K562 (cell line): Measurements from ENCODE around the gene SIM2. TPM values are rescaled to one million over a fixed set of nuclear protein-coding genes. Genes with fewer than 3 reads are reported as not detected.

ENCODE experiments used
- ATAC-seq: fragments of 200-7000 bp; cut with Tn5 transposase; 3 replicates; pipeline ENCODE4 v1.9.1; 2020; ENCODE audit warnings: moderate library complexity
- BruUV-seq: library from RNA; stranded (reverse); fragments of 400-500 nt; replicated peaks from 2 replicates; lab custom pipeline; 2021; lab: Mats Ljungman, UMichigan
- CTCF ChIA-PET: fragments of 300-600 bp; formaldehyde crosslinking; extraction: SDS; loops from one replicate; lab custom pipeline; 2021; ENCODE audit warnings: low intra/inter-chr PET ratio; lab: Yijun Ruan, JAX
- POLR2A ChIA-PET: fragments of 300-600, 350-650 bp; sonication (Branson Sonifier 250); formaldehyde crosslinking; extraction: SDS; loops from one replicate; lab custom pipeline; 2021; ENCODE audit warnings: antibody characterized with exemption, inconsistent platforms; lab: Yijun Ruan, JAX
- DNase-seq, 4 experiments: peaks; one replicate each; pipeline versions ENCODE4 v3.0.0 to v3.0.0-alpha.2; 2011 to 2018; ENCODE audit warnings: low spot score in 3 of 4, mixed read lengths in 3 of 4; ENCODE audit errors: extremely low read depth in 1 of 4
- FAIRE-seq: peaks from 2 replicates; lab custom pipeline; 2011; peaks lifted over from hg19 to GRCh38; lab: Jason Lieb, UNC
- H2AFZ ChIP-seq: 2 replicates; pipeline ENCODE4 v1.6.0; 2011; ENCODE audit warnings: low read depth, low read length, control low read depth, inconsistent platforms
- H3K27ac ChIP-seq: fragments of 200-600 bp; 3 replicates; pipeline ENCODE4 v1.8.0; 2011; ENCODE audit warnings: low read depth, mild to moderate bottlenecking, control low read depth, inconsistent platforms, low read length, moderate library complexity, mixed read lengths; ENCODE audit errors: extremely low read depth
- H3K27me3 ChIP-seq, 2 experiments: fragments of 300-600 bp in 1 of 2; 2 replicates in 1 of 2; 3 replicates in 1 of 2; pipeline versions ENCODE4 v1.6.0 to v1.8.0; 2011; ENCODE audit warnings: inconsistent platforms in 2 of 2, low read length in 2 of 2, mild to moderate bottlenecking in 1 of 2, mixed read lengths in 1 of 2, moderate library complexity in 1 of 2; ENCODE audit not compliant: control insufficient read depth in 2 of 2, insufficient read depth in 2 of 2
- H3K36me3 ChIP-seq: fragments of 300-600 bp; 3 replicates; pipeline ENCODE4 v1.8.0; 2011; ENCODE audit warnings: mild to moderate bottlenecking, low read length, inconsistent platforms; ENCODE audit not compliant: control insufficient read depth, insufficient read depth
- H3K4me1 ChIP-seq, 2 experiments: fragments of 200-600 bp in 1 of 2; replicated peaks in 1 of 2; 2 replicates in 1 of 2; 3 replicates in 1 of 2; pipeline versions ENCODE4 v1.5.1 to v1.8.0; 2011; ENCODE audit warnings: inconsistent platforms in 2 of 2, low read length in 2 of 2, mild to moderate bottlenecking in 1 of 2, mixed read lengths in 1 of 2, moderate library complexity in 1 of 2; ENCODE audit not compliant: control insufficient read depth in 2 of 2, insufficient read depth in 2 of 2
- H3K4me2 ChIP-seq: 2 replicates; pipeline ENCODE4 v1.6.1; 2011; ENCODE audit warnings: low read length, control low read depth, inconsistent platforms, mixed read lengths; ENCODE audit not compliant: insufficient read depth
- H3K4me3 ChIP-seq: fragments of 200-600 bp; sonication (generic), shearing (Covaris generic); 2 replicates; pipeline ENCODE4 v1.5.1; 2016; ENCODE audit warnings: control low read depth, inconsistent platforms
- H3K79me2 ChIP-seq: fragments of 200-600 bp; 3 replicates; pipeline ENCODE4 v1.8.0; 2011; ENCODE audit warnings: low read length, inconsistent platforms; ENCODE audit not compliant: control insufficient read depth, insufficient read depth
- H3K9ac ChIP-seq, 2 experiments: 2 replicates each; pipeline versions ENCODE4 v1.6.0 to v1.6.1; 2011; ENCODE audit warnings: low read depth in 2 of 2, low read length in 2 of 2, control low read depth in 1 of 2, inconsistent platforms in 1 of 2, mild to moderate bottlenecking in 1 of 2, mixed read lengths in 1 of 2; ENCODE audit not compliant: insufficient read depth in 1 of 2
- H3K9me1 ChIP-seq: one replicate; pipeline ENCODE4 v1.6.0; 2011; ENCODE audit warnings: inconsistent platforms, mild to moderate bottlenecking, low read length, moderate library complexity; ENCODE audit not compliant: control insufficient read depth, insufficient read depth
- H3K9me3 ChIP-seq: replicated peaks from 2 replicates; pipeline ENCODE4 v1.5.1; 2011; ENCODE audit warnings: low read depth, low read length, inconsistent platforms; ENCODE audit not compliant: control insufficient read depth, insufficient read depth
- H4K20me1 ChIP-seq: replicated peaks from 2 replicates; pipeline ENCODE4 v1.6.1; 2011; ENCODE audit warnings: low read length, inconsistent platforms, mixed read lengths; ENCODE audit not compliant: control insufficient read depth, insufficient read depth
- ARID3A ChIP-seq: IDR thresholded peaks from 2 replicates; pipeline ENCODE4 v1.6.1; 2012; ENCODE audit warnings: low read depth, low read length, improper control_type of control experiment, borderline replicate concordance
- BMI1 ChIP-seq: fragments of 150-350 bp; IDR thresholded peaks from 2 replicates; pipeline ENCODE4 v1.6.1; 2014; ENCODE audit warnings: low read length
- NR1H2 ChIP-seq: sonication (generic); formaldehyde crosslinking; IDR thresholded peaks from 2 replicates; pipeline ENCODE4 v1.4.0; 2020; ENCODE audit warnings: mild to moderate bottlenecking, missing genetic modification reagents
- PHF21A ChIP-seq: fragments of 450-650 bp; IDR thresholded peaks from 2 replicates; pipeline ENCODE4 v1.6.1; 2017; ENCODE audit warnings: low read depth, borderline replicate concordance
- POLR3A ChIP-seq: IDR thresholded peaks from 2 replicates; pipeline ENCODE4 v1.6.1; 2011; ENCODE audit warnings: borderline replicate concordance, mild to moderate bottlenecking, moderate library complexity; ENCODE audit not compliant: insufficient read length, insufficient read depth; ENCODE audit errors: extremely low read depth
- PURB ChIP-seq: sonication (generic); formaldehyde crosslinking; IDR thresholded peaks from 2 replicates; pipeline ENCODE4 v1.9.0; 2021; ENCODE audit warnings: low read depth, mild to moderate bottlenecking, missing genetic modification reagents
- RBBP5 ChIP-seq: fragments of 200-600 bp; sonication (generic); IDR thresholded peaks from 2 replicates; pipeline ENCODE4 v1.6.1; 2012; ENCODE audit warnings: borderline replicate concordance, mild to moderate bottlenecking, low read length, control low read depth, inconsistent platforms; ENCODE audit not compliant: insufficient read depth, poor library complexity, severe bottlenecking
- RBFOX2 ChIP-seq: fragments of 200-400 bp; formaldehyde crosslinking; IDR thresholded peaks from 2 replicates; pipeline ENCODE4 v1.6.1; 2017; ENCODE audit warnings: low read depth, mild to moderate bottlenecking, low read length, moderate library complexity
- SETDB1 ChIP-seq: IDR thresholded peaks from one replicate; pipeline ENCODE4 v1.6.1; 2012; ENCODE audit warnings: low read length, control low read depth, inconsistent platforms
- TAF15 ChIP-seq: fragments of 200-400 bp; formaldehyde crosslinking; IDR thresholded peaks from 2 replicates; pipeline ENCODE4 v1.6.1; 2017; ENCODE audit warnings: mild to moderate bottlenecking, low read depth, low read length, moderate library complexity
- TRIM24 ChIP-seq, 2 experiments: fragments of 450-650 bp; IDR thresholded peaks; 2 replicates each; pipeline ENCODE4 v1.6.1; 2016
- XRCC3 ChIP-seq: fragments of 450-650 bp; IDR thresholded peaks from 2 replicates; pipeline ENCODE4 v1.6.1; 2017; ENCODE audit warnings: mild to moderate bottlenecking, moderate library complexity
- YBX1 ChIP-seq: fragments of 450-650 bp; IDR thresholded peaks from 2 replicates; pipeline ENCODE4 v1.7.1; 2016; ENCODE audit warnings: mild to moderate bottlenecking
- ZBED1 ChIP-seq: IDR thresholded peaks from 2 replicates; pipeline ENCODE4 v1.6.1; 2014
- WGBS: fragments of 100-300 bp; shearing (Covaris generic); methylation state at CpG from one replicate; pipeline ENCODE4 v1.1.6; 2016; ENCODE audit warnings: low coverage, mixed read lengths; ENCODE audit not compliant: insufficient coverage; ENCODE audit errors: missing lambda C conversion rate; 5-methylcytosine and 5-hydroxymethylcytosine counted together
- in situ Hi-C: fragments of 300-500 bp; cut with MboI; formaldehyde crosslinking; loops from 4 replicates; pipeline ENCODE4 v1.15.0; 2018; ENCODE audit warnings: inconsistent platforms, mixed read lengths
- intact Hi-C: fragments of 100-400 bp; cut with micrococcal nuclease; formaldehyde crosslinking; loops from 2 replicates; pipeline ENCODE4 v1.14.2; 2022
- polyA plus RNA-seq, 8 experiments: library from polyadenylated mRNA; depleted of rRNA in 4 of 8; stranded (reverse) in 5 of 8; unstranded in 3 of 8; fragments of >200 nt; fragmentation: Nextera tagmentation in 2 of 8; fragmentation: Illumina TruSeq in 1 of 8; extraction: Ambion mirVana in 2 of 8; extraction: Trizol in 1 of 8; gene quantifications; 2 replicates each; pipeline versions ENCODE4 v1.2.1 to v1.2.3, GENCODE V29; 2011 to 2014; ENCODE audit warnings: inconsistent platforms in 1 of 8, missing spikeins in 1 of 8
- total RNA-seq, 7 experiments: library from RNA; depleted of rRNA in 6 of 7; stranded (reverse); fragments of >200 nt in 6 of 7; fragmentation: Illumina TruSeq in 2 of 7; extraction: Trizol in 2 of 7; gene quantifications; 2 replicates each; pipeline versions ENCODE4 v1.2.1 to v1.2.3, GENCODE V29; 2011 to 2021; ENCODE audit warnings: low replicate concordance in 1 of 7
- TF ChIP-seq, protein P1 (sequence below): fragments of 450-650 bp; IDR thresholded peaks from 2 replicates; pipeline ENCODE4 v1.6.1; 2017; ENCODE audit warnings: antibody characterized with exemption, mild to moderate bottlenecking
- TF ChIP-seq, protein P2 (sequence below): IDR thresholded peaks from 3 replicates; pipeline ENCODE4 v1.6.1; 2011; ENCODE audit warnings: borderline replicate concordance, mild to moderate bottlenecking; ENCODE audit not compliant: insufficient read length, insufficient read depth

Gene SIM2
- total and polyA plus RNA-seq, 9 of the 15 experiments (the other 6 are each of a cell fraction or from before 2014, with no cell fraction given): 0.07 to 0.11 (median 0.08) TPM; not detected in 6

GRCh38 chr21:36703626-36704280 lies 4.8 kb downstream of the SIM2 start:
- Histone ChIP-seq H3K9ac (no peak overlapping the region), H4K20me1 (peaks cover 10% of the 10 kb centered on the region), H3K4me1 (peaks cover 0 to 38% of the 10 kb centered on the region in 2 experiments; a peak in 2 of 5 replicates), H3K4me2 (no peak overlapping the region)
- ATAC-seq: no peak
- BruUV-seq: no TSS peak
- no peak for DNase-seq
- POLR2A ChIA-PET: interaction anchor here (1.1 kb wide), 1 partner anchor 17 kb away, joined by 3 read pairs; no protein-coding TSS in a partner anchor
- WGBS: 1% methylated on average over 15 of the region's 15 CpGs
- in situ Hi-C loops (no loop called here), intact Hi-C loops (no loop called here)
- TF ChIP-seq BMI1 (no peak), ARID3A (no peak), PURB (CRISPR knock-in tag) (no peak), TRIM24 (IDR thresholded peaks at IDR 0.05) (no peak), SETDB1 (no peak), RBFOX2 (no peak), XRCC3 (no peak), YBX1 (no peak), PHF21A (no peak), POLR3A (no peak), ZBED1 (no peak), NR1H2 (CRISPR knock-in tag) (no peak), RBBP5 (no peak), TAF15 (no peak)
- TF ChIP-seq, protein P1, sequence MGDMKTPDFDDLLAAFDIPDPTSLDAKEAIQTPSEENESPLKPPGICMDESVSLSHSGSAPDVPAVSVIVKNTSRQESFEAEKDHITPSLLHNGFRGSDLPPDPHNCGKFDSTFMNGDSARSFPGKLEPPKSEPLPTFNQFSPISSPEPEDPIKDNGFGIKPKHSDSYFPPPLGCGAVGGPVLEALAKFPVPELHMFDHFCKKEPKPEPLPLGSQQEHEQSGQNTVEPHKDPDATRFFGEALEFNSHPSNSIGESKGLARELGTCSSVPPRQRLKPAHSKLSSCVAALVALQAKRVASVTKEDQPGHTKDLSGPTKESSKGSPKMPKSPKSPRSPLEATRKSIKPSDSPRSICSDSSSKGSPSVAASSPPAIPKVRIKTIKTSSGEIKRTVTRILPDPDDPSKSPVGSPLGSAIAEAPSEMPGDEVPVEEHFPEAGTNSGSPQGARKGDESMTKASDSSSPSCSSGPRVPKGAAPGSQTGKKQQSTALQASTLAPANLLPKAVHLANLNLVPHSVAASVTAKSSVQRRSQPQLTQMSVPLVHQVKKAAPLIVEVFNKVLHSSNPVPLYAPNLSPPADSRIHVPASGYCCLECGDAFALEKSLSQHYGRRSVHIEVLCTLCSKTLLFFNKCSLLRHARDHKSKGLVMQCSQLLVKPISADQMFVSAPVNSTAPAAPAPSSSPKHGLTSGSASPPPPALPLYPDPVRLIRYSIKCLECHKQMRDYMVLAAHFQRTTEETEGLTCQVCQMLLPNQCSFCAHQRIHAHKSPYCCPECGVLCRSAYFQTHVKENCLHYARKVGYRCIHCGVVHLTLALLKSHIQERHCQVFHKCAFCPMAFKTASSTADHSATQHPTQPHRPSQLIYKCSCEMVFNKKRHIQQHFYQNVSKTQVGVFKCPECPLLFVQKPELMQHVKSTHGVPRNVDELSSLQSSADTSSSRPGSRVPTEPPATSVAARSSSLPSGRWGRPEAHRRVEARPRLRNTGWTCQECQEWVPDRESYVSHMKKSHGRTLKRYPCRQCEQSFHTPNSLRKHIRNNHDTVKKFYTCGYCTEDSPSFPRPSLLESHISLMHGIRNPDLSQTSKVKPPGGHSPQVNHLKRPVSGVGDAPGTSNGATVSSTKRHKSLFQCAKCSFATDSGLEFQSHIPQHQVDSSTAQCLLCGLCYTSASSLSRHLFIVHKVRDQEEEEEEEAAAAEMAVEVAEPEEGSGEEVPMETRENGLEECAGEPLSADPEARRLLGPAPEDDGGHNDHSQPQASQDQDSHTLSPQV: no peak
- TF ChIP-seq, protein P2, sequence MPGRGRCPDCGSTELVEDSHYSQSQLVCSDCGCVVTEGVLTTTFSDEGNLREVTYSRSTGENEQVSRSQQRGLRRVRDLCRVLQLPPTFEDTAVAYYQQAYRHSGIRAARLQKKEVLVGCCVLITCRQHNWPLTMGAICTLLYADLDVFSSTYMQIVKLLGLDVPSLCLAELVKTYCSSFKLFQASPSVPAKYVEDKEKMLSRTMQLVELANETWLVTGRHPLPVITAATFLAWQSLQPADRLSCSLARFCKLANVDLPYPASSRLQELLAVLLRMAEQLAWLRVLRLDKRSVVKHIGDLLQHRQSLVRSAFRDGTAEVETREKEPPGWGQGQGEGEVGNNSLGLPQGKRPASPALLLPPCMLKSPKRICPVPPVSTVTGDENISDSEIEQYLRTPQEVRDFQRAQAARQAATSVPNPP: no peak
- TF ChIP-seq, all 486 proteins: peak for 0
- H3K27me3 ChIP-seq: peaks cover 89 to 97% of the 10 kb centered on the region in 2 experiments
- no peak overlapping the region for H2AFZ ChIP-seq
- H3K9me3 ChIP-seq: no peaks in the 10 kb centered on the region
- H3K27ac ChIP-seq: no peak overlapping the region
- H3K79me2 ChIP-seq: no peaks in the 10 kb centered on the region
- CTCF ChIA-PET: no interaction called here
- no peaks in the 10 kb centered on the region for H3K9me1 ChIP-seq
- no peak for FAIRE-seq
- no peak overlapping the region for H3K4me3 ChIP-seq
- no peaks in the 10 kb centered on the region for H3K36me3 ChIP-seq
